GM19438 (cell line): Measurements from ENCODE around the gene COL6A1.
"Not testable (repeated sequence)": the region's sequence is repeated elsewhere in the genome, so short reads cannot be mapped to it uniquely, and the experiment has no call there.

Experiments
- ATAC-seq: cut with Tn5 transposase; IDR thresholded peaks from one replicate; pipeline ENCODE4 v1.9.1; 2021; ENCODE audit warnings: low read depth; ENCODE audit not compliant: unreplicated experiment

Gene COL6A1

DNA sequence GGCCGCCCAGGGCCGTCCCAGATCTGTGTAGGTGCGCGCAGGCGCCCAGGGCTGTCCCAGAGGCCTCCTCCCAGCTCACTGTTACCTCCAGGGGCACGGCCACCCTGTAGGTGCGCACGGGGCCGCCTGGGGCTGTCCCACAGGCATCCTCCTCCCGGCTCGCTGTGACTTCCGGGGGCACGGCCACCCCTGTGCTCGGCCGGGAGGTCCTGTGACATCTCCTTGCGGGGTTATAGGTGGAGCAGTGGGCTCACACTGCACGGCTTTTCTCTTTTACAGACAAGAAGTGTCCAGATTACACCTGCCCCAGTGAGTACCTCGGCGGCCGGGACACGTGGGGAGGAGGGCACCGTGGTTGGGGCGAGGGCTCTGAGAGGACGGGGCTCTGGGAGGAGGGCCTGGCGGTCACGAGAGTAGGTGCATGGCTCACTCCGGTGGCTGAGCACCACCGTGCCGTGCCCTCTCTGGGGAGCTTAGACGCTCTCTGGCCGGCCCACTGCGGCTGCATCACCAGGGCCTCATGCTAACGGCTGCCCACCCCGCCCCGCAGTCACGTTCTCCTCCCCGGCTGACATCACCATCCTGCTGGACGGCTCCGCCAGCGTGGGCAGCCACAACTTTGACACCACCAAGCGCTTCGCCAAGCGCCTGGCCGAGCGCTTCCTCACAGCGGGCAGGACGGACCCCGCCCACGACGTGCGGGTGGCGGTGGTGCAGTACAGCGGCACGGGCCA lies 21.4 kb downstream of the COL6A1 start:
- no peak for ATAC-seq

- ATAC-seq, result no peak
Measured at GRCh38 chr21:46003575-46004007, 22.0 kb downstream of the COL6A1 start.

DNA sequence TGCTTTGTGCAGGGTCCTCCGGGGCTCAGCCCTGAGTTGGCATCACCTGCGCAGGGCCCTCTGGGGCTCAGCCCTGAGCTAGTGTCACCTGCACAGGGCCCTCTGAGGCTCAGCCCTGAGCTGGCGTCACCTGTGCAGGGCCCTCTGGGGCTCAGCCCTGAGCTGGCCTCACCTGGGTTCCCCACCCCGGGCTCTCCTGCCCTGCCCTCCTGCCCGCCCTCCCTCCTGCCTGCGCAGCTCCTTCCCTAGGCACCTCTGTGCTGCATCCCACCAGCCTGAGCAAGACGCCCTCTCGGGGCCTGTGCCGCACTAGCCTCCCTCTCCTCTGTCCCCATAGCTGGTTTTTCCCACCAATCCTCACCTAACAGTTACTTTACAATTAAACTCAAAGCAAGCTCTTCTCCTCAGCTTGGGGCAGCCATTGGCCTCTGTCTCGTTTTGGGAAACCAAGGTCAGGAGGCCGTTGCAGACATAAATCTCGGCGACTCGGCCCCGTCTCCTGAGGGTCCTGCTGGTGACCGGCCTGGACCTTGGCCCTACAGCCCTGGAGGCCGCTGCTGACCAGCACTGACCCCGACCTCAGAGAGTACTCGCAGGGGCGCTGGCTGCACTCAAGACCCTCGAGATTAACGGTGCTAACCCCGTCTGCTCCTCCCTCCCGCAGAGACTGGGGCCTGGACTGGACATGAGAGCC lies 22.7 kb downstream of the COL6A1 start:
- no peak for ATAC-seq

GRCh38 chr21:46005081-46005480 lies 23.5 kb downstream of the COL6A1 start:
- no peak for ATAC-seq

GRCh38 chr21:46005481-46005881 lies 23.9 kb downstream of the COL6A1 start:
- no peak for ATAC-seq

GRCh38 chr21:46005894-46006546 lies 24.4 kb downstream of the COL6A1 start:
- ATAC-seq, result not testable (repeated sequence)

DNA sequence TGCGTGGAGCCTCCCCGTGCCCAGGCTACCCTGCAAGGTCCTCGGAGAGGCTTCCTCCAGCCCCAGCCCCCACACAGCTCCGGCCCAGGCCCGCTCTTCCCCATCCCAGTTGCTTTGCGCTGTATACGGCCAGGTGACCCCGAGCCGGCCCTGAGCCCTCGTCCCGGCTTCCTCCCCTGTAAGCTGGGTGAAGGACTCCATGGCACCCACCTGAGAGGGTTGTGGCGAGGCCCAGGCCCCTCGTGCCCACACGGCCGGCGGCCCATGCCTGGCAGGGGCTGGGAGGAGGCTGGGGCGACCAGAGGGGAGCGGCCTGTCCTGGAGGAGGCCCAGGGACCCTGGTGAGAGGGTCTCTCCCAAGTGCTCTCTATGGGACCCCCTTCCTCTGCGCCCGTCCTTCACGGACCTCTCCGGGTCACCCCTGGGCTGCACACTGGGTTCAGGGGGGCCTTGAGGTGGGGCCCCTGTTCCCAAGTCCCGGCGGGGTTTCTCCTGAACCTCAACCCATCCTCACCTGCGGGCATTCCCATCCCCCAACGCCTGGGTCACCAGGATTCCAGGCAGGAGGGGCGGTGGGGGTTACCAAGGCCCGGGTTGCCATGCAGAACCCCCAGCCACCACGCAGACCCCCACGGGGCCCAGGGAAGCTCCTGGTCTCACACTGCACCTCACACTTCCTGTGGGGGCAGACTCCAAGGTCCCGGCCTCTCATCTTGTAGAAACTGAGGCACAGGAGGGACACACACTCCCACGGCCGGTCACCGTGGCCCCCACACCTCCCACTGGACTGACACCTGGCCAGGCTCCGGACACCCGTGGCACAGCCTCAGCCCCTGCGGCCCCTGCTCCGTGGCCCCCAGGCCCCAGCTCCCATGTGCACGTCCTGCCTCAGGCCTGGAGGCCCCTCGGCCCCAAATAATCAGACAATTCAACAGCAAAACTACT lies 25.2 kb downstream of the COL6A1 start:
- no peak for ATAC-seq

- no peak for ATAC-seq
Measured at GRCh38 chr21:46007492-46007868, 25.9 kb downstream of the COL6A1 start.

DNA sequence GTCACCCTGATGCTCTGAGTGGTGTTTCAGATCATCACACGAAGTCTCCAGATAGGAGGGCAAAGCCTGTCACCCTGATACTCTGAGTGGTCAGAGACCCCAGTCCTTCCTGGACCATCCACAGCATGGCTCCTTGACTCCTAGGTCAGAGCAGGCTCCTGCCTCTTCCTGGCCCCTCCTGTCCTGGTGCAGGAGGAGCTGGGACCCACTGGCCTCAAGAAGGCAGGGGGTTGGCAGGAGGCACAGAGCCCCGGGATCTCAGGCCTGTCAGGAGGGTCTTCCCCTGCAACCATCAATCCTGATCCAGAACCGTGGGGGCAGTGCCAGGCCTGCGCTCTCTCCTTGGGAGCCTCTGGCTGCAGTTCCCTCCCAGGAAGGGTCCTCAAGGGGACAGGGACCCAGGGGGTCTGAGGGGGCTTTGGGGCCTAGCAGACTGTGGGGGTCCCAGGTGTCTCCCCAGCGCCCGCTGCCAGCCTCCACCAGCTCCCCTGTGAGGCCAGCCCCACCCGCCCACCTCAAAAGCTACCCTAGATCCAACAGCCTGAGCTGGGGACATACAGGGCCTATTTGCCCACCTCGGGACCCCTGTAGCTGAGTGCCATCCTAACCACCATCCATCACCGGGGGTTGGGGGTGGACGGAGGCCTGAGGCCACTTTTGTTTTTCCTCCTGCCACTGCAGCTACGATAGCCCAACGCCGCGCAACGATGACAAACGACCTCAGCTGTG lies 27.5 kb downstream of the COL6A1 start:
- no peak for ATAC-seq

GRCh38 chr21:46009951-46010705 lies 28.6 kb downstream of the COL6A1 start:
- no peak for ATAC-seq

GRCh38 chr21:46011267-46011967 lies 29.8 kb downstream of the COL6A1 start:
- no peak for ATAC-seq

- ATAC-seq, result no peak
Measured at GRCh38 chr21:46012154-46012553, 30.6 kb downstream of the COL6A1 start.

- ATAC-seq, result no peak
Measured at GRCh38 chr21:46014828-46015227, 33.3 kb downstream of the COL6A1 start.

- ATAC-seq, result no peak
Measured at GRCh38 chr21:46017148-46017547, 35.6 kb downstream of the COL6A1 start.

DNA sequence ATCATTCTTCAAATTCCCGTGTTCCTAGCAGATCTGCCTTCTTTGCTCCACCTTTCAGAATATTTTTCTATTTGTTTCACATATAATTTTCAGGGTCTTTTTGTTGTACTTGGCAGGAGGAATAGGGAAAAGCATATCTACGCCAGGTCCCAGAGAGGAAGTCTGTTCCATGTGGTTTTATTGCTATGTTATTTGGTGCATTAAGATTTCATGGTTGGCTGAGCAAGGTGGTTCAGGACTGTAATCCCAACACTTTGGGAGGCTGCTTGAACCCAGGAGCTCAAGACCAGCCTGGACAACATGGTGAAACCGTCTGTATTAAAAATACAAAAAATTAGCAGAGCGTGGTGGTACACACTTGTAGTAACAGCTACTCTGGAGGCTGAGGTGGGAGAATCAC lies 36.1 kb downstream of the COL6A1 start:
- ATAC-seq, result no peak

DNA sequence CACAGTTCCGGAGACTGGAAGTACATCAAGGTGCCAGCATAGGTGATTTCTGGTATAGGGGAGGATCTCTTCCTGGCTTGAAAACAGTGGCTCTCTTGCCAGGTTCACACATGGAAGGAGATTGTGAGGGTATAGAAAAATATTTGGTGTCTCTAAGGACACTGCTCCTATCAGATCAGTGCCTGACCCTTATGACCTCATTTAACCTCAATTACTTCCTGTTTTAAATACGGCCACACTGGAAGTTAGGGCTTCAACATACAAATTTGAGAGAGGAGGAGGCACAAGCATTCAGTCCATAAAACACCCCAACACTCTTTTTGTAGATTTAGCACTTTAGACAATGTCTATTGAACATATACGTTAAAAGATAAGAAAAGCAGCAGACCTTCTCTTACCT lies 37.0 kb downstream of the COL6A1 start:
- no peak for ATAC-seq

GRCh38 chr21:46020581-46020980 lies 39.0 kb downstream of the COL6A1 start:
- no peak for ATAC-seq

DNA sequence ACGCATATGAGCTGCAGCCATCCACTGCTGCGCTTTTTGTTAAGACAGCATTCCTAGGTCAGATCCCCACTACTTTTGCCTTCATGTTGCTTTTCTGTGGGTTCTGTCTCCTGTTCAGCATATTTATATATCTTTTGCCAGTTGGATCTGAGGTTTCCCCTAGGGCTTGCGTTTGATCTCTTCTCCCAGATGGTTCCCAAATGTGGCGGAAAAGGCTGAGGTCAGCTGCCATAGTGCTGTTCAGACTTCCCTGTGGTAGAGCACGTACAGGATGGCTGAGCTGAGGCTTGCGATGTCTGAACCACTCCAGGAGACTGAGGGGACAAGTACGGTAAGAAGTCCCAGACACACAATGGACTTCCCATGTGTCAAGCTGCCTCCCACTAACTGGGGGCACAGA lies 39.8 kb downstream of the COL6A1 start:
- no peak for ATAC-seq
